Measurements from ENCODE around the gene SPINK2.

DNA sequence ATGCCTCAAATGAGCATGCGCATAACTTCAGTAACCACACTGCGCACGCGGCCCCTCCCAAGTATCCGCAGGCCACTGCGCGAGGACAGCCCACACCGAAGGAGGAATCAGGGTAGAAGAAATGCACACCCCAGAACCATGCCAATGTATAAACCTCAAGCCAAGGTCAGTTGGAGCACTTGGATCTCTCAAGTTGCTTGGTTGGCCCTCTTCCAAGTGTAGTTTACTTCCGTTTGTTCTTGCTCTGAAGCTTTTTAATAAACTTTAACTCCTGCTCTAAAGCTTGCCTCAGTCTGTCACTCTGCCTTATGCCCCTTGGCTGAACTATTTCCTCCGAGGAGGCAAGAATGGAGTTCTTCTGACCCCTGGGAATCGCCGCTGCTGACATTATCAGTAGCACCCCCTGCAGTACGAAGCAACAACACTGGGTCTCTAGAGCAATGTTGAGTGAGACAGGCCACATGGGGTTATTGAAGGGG lies 22.0 kb upstream of the SPINK2 start:
- TF ChIP-seq CTCF (IDR thresholded peaks at IDR 0.05; ENCODE audit: extremely low read depth in 1 of 2, insufficient read depth in 1 of 2, low read depth in 1 of 2, low read length in 2 of 2) (no peak), MYC (IDR thresholded peaks at IDR 0.05; ENCODE audit: low read depth, low read length) (no peak), POLR2A (IDR thresholded peaks at IDR 0.05; ENCODE audit: low read depth, low read length) (no peak), EZH2 (IDR thresholded peaks at IDR 0.05; ENCODE audit: borderline replicate concordance, low read depth, low read length, severe bottlenecking) (no peak), POLR2AphosphoS5 (IDR thresholded peaks at IDR 0.05; ENCODE audit: insufficient read depth, low read depth, low read length) (no peak)

Data from endothelial cell of umbilical vein (primary cell).